Measurements from ENCODE around the gene RAB36.

RAB36 gene

GRCh38 chr22:23180893-23181720, 35.8 kb downstream of the RAB36 start:
- peak; percentile 26; the same call in 1 of the 2 replicates for TF ChIP-seq MAX (IDR thresholded peaks at IDR 0.05)
- no peak for TF ChIP-seq CEBPB (IDR thresholded peaks at IDR 0.05)

- TF ChIP-seq TEAD4 (IDR thresholded peaks at IDR 0.05) (no peak), MAX (IDR thresholded peaks at IDR 0.05) (no peak), YY1 (IDR thresholded peaks at IDR 0.05; ENCODE audit: low read depth) (no peak), CREB1 (IDR thresholded peaks at IDR 0.05; ENCODE audit: low read depth) (no peak), RAD21 (IDR thresholded peaks at IDR 0.05; ENCODE audit: low read depth) (no peak), CEBPB (IDR thresholded peaks at IDR 0.05) (no peak), REST (IDR thresholded peaks at IDR 0.05; ENCODE audit: low read depth) (no peak), EGR1 (IDR thresholded peaks at IDR 0.05) (no peak), FOXM1 (IDR thresholded peaks at IDR 0.05; ENCODE audit: borderline replicate concordance, low read depth) (no peak), TAF1 (IDR thresholded peaks at IDR 0.05; ENCODE audit: low read depth) (no peak)
Observed at GRCh38 chr22:23181721-23182308, 36.5 kb downstream of the RAB36 start.

- TF ChIP-seq EGR1 (IDR thresholded peaks at IDR 0.05) (0 out of 2 replicates have a peak, but pooled peaks have one; percentile 10), TAF1 (IDR thresholded peaks at IDR 0.05; ENCODE audit: low read depth) (no peak), CEBPB (IDR thresholded peaks at IDR 0.05) (0 out of 2 replicates have a peak, but pooled peaks have one; percentile 15), MAX (IDR thresholded peaks at IDR 0.05) (peak; percentile 44; the same call in 1 of the 2 replicates), FOXM1 (IDR thresholded peaks at IDR 0.05; ENCODE audit: borderline replicate concordance, low read depth) (no peak), RAD21 (IDR thresholded peaks at IDR 0.05; ENCODE audit: low read depth) (peak; percentile 14; the same call in 1 of the 2 replicates), TCF12 (IDR thresholded peaks at IDR 0.05; ENCODE audit: low read depth) (peak; percentile 83), NFIC (IDR thresholded peaks at IDR 0.05) (peak; percentile 66), CREB1 (IDR thresholded peaks at IDR 0.05; ENCODE audit: low read depth) (no peak), TEAD4 (IDR thresholded peaks at IDR 0.05) (peak; percentile 76), YY1 (IDR thresholded peaks at IDR 0.05; ENCODE audit: low read depth) (0 out of 2 replicates have a peak, but pooled peaks have one; percentile 23), ZBTB7A (IDR thresholded peaks at IDR 0.05; ENCODE audit: low read depth) (no peak; the same call in 1 of the 2 replicates), USF1 (IDR thresholded peaks at IDR 0.05) (no peak), EP300 (IDR thresholded peaks at IDR 0.05; ENCODE audit: borderline replicate concordance) (peak; percentile 77; the same call in 1 of the 2 replicates), REST (IDR thresholded peaks at IDR 0.05; ENCODE audit: low read depth) (no peak)
Observed at GRCh38 chr22:23182309-23183060, 37.2 kb downstream of the RAB36 start.

GRCh38 chr22:23183061-23183698, 37.9 kb downstream of the RAB36 start:
- no peak for TF ChIP-seq EP300 (IDR thresholded peaks at IDR 0.05; ENCODE audit: borderline replicate concordance)
- TF ChIP-seq NFIC (IDR thresholded peaks at IDR 0.05), result 0 out of 2 replicates have a peak, but pooled peaks have one; percentile 29
- TF ChIP-seq FOXM1 (IDR thresholded peaks at IDR 0.05; ENCODE audit: borderline replicate concordance, low read depth), result no peak
- no peak for TF ChIP-seq CREB1 (IDR thresholded peaks at IDR 0.05; ENCODE audit: low read depth)
- TF ChIP-seq ZBTB7A (IDR thresholded peaks at IDR 0.05; ENCODE audit: low read depth), result no peak
- no peak for TF ChIP-seq REST (IDR thresholded peaks at IDR 0.05; ENCODE audit: low read depth)
- 0 out of 2 replicates have a peak, but pooled peaks have one; percentile 14 for TF ChIP-seq MAX (IDR thresholded peaks at IDR 0.05)
- peak; percentile 72 for TF ChIP-seq TEAD4 (IDR thresholded peaks at IDR 0.05)
- no peak for TF ChIP-seq RAD21 (IDR thresholded peaks at IDR 0.05; ENCODE audit: low read depth)
- no peak for TF ChIP-seq TAF1 (IDR thresholded peaks at IDR 0.05; ENCODE audit: low read depth)
- no peak for TF ChIP-seq CEBPB (IDR thresholded peaks at IDR 0.05)
- no peak for TF ChIP-seq USF1 (IDR thresholded peaks at IDR 0.05)
- TF ChIP-seq EGR1 (IDR thresholded peaks at IDR 0.05), result peak; percentile 44; the same call in 1 of the 2 replicates
- no peak for TF ChIP-seq TCF12 (IDR thresholded peaks at IDR 0.05; ENCODE audit: low read depth)
